ENCODE measurements around the gene HOXA7.

- TF ChIP-seq POLR2A (IDR thresholded peaks at IDR 0.05) = no peak
- TF ChIP-seq, protein P1, sequence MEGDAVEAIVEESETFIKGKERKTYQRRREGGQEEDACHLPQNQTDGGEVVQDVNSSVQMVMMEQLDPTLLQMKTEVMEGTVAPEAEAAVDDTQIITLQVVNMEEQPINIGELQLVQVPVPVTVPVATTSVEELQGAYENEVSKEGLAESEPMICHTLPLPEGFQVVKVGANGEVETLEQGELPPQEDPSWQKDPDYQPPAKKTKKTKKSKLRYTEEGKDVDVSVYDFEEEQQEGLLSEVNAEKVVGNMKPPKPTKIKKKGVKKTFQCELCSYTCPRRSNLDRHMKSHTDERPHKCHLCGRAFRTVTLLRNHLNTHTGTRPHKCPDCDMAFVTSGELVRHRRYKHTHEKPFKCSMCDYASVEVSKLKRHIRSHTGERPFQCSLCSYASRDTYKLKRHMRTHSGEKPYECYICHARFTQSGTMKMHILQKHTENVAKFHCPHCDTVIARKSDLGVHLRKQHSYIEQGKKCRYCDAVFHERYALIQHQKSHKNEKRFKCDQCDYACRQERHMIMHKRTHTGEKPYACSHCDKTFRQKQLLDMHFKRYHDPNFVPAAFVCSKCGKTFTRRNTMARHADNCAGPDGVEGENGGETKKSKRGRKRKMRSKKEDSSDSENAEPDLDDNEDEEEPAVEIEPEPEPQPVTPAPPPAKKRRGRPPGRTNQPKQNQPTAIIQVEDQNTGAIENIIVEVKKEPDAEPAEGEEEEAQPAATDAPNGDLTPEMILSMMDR (IDR thresholded peaks at IDR 0.05) = no peak
Observed at GRCh38 chr7:27200761-27201579, 44.5 kb upstream of the HOXA7 start.
